DLD1 (cell line): ENCODE results near the gene SAC3D1.
"Not testable (repeated sequence)": the region's sequence is repeated elsewhere in the genome, so short reads cannot be mapped to it uniquely, and the experiment has no call there.

Source experiments
- in situ Hi-C: cut with HindIII; loops from 2 replicates; pipeline ENCODE4 v1.10.0; 2017; ENCODE audit warnings: low sequenced_read_pairs

SAC3D1 gene

DNA sequence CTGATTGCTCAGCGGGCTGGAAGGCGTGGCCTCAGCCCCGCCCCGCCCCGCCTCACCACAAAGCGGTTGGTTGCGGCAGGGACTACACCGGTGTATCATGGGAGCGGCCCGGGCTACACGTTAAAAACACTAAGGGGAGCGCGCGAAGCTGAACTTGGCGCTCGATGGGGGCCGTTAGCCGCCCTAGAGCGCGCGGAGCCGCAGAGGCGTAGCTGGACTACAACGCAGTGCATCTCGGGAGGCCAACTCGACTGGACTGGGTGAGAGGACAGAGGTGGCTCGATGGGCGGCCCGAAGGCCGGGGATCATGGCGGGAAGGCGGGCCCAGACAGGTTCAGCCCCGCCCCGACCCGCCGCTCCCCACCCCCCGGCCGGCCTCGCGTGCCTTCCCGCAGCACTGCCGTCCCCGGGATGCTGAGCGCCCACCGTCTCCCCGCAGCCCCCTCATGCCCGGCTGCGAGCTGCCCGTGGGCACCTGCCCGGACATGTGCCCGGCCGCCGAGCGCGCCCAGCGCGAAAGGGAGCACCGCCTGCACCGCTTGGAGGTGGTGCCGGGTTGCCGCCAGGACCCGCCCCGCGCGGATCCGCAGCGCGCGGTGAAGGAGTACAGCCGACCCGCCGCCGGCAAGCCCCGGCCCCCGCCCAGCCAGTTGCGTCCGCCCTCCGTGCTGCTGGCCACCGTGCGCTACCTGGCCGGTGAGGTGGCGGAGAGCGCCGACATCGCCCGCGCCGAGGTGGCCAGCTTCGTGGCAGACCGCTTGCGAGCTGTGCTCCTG is at the start of gene SAC3D1:
TSS of gene SAC3D1 (plus strand) at position 364 of the 776 bp plus-strand sequence. CDS start at position 447, 83 bp downstream.
- in situ Hi-C loops = no loop called here

- in situ Hi-C loops = no loop called here
These were observed 46.7 kb upstream of the SAC3D1 start for GRCh38 chr11:64994318-64994717.

DNA sequence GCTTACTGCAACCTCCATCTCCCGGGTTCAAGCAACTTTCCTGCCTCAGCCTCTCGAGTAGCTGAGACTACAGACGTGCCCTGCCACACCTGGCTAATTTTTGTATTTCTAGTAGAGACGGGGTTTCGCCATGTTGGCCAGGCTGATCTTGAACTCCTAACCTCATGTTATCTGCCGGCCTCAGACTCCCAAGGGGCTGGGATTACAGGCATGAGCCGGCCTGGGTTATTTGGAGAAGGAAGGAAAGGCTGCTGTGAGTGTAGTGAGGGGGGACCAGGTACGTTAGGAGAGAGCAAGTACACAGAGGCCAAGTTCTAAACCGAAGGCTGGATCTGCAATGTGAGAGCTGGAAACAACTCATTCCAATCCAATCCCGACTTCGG is 44.7 kb upstream of the SAC3D1 start:
- in situ Hi-C loops = no loop called here

DNA sequence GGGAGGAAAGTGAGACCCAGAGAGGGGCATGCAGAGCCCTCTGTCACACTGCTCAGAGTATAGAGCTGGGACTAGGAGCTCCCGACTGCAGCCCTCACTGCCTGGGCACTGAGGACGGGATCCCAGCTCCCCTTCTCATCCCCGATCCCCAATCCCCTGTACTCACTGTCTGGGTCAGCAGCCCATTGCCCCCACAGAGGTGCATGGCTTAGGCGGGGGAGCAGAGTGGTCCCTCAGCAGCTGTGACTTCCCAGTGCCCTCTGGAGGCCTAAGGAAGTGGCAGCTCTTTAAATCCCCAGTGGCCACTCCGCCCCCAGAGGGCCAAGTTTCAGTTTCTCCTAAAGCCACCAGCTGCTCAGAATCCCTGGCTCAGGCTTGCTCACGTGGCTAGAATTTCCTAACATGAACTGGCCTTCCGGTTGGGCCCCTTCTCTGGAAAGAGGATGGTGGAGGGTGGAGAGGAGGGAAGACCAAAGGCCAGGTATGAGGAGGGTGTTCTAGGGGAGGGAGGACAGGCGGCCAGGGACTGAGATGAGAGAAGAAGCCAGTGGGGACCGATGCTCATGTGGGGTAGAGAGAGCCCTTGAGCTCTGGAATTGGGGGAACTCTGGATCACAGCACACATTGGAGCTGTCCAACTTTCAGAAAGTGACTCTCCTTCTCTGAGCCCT is 44.2 kb upstream of the SAC3D1 start, which contains the start of gene BATF2:
TSS of gene BATF2 (minus strand) at position 262 of the 671 bp plus-strand sequence. CDS start at position 205, 57 bp downstream.
- in situ Hi-C loops = no loop called here

DNA sequence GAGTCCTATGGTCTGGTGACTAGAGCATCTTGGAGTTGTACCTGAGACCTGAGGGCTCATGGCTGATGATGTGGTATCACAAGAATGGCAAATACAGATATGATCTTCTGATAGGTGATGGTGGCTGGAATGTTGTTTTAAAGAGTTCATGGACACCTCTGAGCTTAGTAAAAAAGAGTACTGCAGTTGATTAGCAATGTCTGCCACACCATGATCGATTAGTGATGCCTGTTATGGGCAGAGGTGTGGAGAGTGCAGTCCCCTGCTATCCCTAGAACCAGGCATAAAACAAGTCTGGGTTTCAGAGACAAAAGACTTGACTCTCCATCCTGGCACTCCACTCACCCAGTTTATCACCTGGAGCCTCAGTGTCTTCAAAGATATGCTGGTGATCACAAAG is 42.9 kb upstream of the SAC3D1 start:
- in situ Hi-C loops = no loop called here

DNA sequence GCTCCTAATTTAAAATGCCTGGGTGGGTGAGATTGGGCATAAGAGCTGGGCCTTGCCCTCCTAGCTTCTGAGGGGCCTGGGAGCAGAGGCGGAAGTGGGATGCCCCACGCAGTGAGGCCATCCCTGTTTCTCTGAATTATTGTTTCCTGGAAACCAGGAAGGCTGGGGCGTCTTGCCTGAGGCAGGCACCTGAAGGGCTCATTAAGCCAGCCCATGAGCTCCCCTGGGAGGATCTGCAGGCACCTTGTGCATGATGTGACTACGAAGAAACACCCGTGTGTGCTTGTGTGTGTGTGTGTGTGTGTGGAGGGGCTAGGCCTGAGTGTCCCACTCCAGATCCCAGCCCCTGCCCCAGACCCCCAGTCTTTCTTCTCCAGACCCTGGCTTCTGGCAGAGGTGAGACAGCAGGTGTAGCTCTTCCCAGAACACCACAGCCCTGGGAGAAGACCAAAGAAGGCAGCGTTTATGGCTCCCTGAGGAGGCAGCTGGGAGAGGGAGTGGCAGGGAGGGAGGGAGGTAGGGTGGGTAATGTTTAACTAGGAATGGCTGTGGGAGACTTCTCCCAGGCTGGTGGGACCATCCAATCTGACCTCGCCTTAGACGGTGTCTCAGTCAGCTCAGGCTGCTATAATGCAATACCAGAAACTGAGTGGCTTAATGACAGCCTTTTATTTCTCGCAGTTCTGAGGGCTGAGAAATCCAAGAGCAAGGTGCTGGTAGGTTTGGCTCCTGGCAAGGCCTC is 42.1 kb upstream of the SAC3D1 start:
- in situ Hi-C loops = no loop called here

DNA sequence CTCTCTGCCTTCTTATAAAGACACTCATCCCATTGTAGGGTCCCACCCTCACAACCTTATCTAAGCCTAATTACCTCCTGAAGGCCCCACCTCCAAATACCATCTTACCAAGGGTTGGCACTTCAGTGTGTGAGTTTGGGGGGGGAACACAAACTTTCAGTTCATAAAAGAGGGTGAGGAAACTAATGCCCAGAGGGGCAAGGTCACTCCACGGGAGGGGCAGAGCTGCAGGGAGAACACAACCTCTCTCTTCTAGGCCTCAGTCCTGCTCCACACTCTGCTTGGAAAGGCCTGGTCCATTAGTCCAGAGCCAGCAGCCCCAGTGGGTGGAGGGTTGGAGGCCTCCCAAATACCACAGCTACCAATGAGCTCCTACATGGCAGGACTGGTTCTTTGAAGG is 41.5 kb upstream of the SAC3D1 start:
- in situ Hi-C loops = no loop called here

GRCh38 chr11:65002706-65003105 is 38.3 kb upstream of the SAC3D1 start:
- in situ Hi-C loops = no loop called here

- in situ Hi-C loops = no loop called here
These were observed 37.7 kb upstream of the SAC3D1 start for GRCh38 chr11:65003282-65003681.

DNA sequence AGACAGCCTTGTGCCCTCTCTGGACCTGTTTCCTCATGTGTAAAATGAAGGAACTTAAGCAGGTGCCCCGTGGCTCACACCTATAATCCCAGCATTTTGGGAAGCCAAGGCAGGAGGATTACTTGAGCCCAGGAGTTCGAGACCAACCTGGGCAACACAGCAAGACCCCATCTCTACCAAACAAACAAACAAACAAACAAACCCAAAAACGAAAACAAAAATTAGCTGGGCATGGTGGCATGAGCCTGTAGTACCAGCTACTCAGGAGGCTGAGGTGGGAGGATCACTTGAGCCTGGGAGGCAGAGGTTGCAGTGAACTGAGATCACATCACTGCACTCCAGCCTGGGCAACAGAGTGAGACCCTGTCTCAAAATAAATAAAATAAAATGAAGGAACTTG is 37.0 kb upstream of the SAC3D1 start:
- in situ Hi-C loops = not testable (repeated sequence)

DNA sequence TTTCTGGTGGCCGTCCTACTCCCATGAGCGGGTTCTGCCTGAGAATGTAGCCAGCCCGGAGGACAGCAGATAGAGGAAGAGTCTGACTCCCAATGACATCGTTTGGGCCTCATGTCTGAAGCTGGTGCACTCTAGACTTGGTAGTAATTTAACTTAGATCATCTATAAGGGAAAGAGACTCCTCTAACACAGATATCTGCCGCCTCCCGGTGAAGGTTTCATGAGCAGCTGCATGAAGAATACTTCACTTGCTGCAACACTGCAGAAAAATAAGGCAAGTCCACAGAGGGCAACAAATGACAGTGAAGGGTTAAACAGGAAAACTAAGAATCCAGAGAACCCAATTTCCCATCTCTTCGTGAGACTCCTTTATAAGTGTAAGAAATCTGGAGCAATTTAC is 33.0 kb upstream of the SAC3D1 start:
- in situ Hi-C loops = no loop called here

GRCh38 chr11:65008873-65009272 is 32.1 kb upstream of the SAC3D1 start:
- in situ Hi-C loops = no loop called here

DNA sequence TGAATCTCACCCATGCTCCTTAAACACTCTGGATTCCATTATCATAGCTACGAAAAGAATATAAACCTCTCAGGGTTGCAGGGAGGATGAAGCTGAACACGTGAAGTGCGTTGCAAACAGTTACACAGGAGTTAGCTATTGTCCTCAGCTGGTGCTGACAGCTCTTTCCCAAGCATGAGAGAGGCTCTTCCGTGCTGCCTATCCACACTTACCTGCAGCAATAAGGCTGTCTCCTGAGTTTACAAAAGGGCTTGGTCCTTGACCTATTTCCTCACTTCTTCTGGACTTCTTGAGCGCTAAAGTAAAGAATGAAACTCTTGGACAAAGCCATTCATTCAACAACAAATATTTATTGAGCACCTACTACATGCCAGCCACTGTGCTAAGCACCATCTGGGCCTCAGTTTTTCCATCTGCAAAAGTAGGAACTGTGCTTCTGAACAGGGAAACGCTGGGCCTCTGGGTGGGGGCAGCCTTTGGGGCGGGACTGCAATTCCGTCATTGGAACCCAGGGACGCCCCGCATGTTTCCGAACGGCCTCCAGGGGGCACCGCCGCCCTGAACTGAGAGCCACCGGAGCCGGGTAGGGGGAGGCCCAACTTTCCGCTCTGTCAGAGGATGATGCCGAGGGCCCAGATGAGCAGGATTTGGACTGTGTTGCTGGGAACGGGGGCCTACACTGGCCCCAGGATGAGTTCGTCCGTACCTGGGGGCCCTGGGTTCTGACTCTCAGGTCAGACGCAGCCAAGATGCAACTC is 27.7 kb upstream of the SAC3D1 start:
- in situ Hi-C loops = no loop called here

DNA sequence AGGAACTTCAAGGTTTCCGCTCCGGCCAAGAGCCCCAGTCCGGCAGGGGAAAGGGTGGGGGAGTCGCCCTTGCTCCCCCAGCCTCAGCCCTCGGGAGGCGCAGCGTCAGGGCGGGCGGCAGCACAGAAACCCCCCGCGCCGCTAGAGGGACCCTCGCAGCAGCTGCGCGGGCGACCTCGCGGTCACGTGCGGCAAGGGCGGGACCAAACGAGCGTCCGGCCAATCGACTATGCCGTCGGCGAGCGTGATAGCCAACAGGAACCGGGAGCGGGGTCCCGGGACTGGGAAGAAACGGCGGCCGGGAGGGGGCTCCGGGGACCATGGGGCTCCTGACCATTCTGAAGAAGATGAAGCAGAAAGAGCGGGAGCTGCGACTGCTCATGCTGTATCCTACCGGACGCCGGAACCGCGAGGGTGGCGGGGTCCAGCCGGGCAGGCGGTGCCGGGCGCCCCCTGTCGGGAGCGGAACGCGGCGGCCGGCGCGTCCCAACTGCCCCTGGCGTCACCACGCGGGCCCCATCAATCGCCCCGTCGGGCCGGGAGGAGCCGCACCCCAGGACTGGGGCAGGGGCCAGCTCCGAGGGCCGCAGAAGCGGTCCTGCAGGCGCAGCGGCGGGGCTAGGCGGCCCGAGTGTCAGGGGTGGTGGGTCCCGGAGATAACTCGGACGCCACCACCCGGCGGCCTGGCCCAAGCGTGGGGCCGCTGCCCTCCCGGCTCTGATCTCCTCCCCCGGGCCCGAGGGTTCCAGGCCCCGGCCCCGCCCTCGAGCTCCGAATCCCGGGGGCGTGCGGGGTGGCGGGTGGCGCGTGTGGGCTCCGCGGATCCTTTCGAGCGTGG is 26.9 kb upstream of the SAC3D1 start, which contains the start of gene ARL2:
TSS of gene ARL2 (plus strand) at position 273 of the 838 bp plus-strand sequence. CDS start at position 321, 48 bp downstream.
- in situ Hi-C loops = no loop called here

DNA sequence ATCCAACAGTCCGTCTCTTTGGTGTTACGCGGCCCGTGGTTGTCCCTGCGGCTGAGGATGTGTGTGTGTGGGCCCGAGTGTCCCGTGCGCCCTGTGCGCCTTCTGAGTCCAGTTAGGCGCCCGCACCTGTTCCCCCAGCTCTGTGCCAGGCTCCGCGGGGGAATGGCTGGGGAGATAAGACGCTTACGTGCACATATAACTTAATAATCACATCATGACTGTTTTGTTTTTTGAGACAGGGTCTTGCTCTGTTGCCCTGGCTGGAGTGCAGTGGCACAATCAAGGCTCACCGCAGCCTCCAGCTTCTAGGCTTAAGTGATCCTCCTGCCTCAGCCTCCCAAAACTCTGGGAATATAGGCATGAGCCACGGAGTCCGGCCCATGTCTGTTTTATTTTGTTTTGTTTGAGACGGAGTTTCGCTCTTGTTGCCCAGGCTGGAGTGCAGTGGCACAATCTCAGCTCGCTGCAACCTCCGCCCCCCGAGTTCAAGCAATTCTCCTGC is 26.2 kb upstream of the SAC3D1 start:
- in situ Hi-C loops = no loop called here

- in situ Hi-C loops = no loop called here
These were observed 24.3 kb upstream of the SAC3D1 start for GRCh38 chr11:65016705-65017104.

GRCh38 chr11:65017937-65018336 is 23.1 kb upstream of the SAC3D1 start:
- in situ Hi-C loops = no loop called here

- in situ Hi-C loops = no loop called here
These were observed 21.2 kb upstream of the SAC3D1 start for GRCh38 chr11:65019824-65020223.

DNA sequence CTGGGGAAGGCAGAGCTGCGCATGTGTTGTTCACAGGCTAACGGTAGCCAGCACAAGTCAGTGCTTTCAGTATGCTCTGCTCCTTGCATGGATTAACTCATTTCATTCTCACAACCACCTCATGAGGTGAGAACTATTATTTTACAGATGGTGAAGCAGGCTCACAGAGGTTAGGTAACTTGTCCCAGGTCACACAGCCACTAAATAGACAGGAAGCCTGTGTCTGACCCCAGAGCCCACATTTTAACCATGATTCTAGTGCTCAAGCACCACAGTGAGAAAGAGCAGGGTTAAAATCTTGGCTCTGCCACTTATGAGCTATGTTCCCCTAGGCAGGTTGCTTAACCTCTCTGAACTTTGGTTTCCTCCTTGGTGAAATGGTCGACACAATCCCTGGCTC is 20.0 kb upstream of the SAC3D1 start:
- in situ Hi-C loops = no loop called here

DNA sequence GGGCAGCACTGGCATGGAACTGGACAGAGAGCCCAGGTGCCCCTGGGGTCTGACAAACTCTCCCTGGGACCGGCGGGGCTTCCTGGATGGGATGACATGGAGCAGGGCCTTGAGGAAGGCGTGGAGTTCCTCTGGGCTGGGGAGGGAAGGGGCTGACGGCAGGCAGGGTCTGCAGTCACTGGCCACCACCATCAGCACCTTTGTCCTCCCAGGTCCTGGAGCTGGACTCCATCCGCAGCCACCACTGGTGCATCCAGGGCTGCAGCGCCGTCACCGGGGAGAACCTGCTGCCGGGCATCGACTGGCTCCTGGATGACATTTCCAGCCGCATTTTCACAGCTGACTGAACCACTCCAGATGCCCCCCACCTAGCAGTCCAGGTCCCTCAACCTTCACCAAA is 19.5 kb upstream of the SAC3D1 start:
- in situ Hi-C loops = no loop called here
